ENCODE measurements around the gene MEX3C. TPM values are rescaled to one million over a fixed set of nuclear protein-coding genes. Genes with fewer than 3 reads are reported as not detected.
A peak's percentile ranks its signal among the peaks of the same experiment; 100 is the strongest.

The MEX3C gene
- total and polyA plus RNA-seq, 3 experiments from 2014 or later = 11.1 to 69.8 (median 68.6) TPM

GRCh38 chr18:51226587-51227350 lies 29.3 kb upstream of the MEX3C start:
- Histone ChIP-seq H3K36me3 (ENCODE audit: insufficient read depth, low read length) (no peaks in the 10 kb centered on the region), H3K4me3 (ENCODE audit: low read length) (no peak overlapping the region), H3K4me1 (ENCODE audit: insufficient read depth, low read length) (no peaks in the 10 kb centered on the region), H3K9me3 (ENCODE audit: low read length) (no peaks in the 10 kb centered on the region), H3K27ac (ENCODE audit: low read depth, low read length) (no peak overlapping the region), H3K27me3 (ENCODE audit: insufficient read depth, low read length, poor library complexity, severe bottlenecking) (no peaks in the 10 kb centered on the region)
- H3K27ac Mint-ChIP-seq = no peak overlapping the region
- POLR2A ChIA-PET = no interaction called here
- no peak for DNase-seq
- H3K27me3 Mint-ChIP-seq = no peaks in the 10 kb centered on the region
- no peaks in the 10 kb centered on the region for H3K4me1 Mint-ChIP-seq
- H3K36me3 Mint-ChIP-seq = peaks cover 0 to 4% (median 0%) of the 10 kb centered on the region in 3 donors
- H3K4me3 Mint-ChIP-seq = no peak overlapping the region
- no peaks in the 10 kb centered on the region for H3K9me3 Mint-ChIP-seq
- CTCF ChIA-PET = no interaction called here

GRCh38 chr18:51226068-51226467 lies 28.6 kb upstream of the MEX3C start:
- Mint-ChIP-seq H3K4me3 (no peak overlapping the region), H3K27ac (no peak overlapping the region), H3K9me3 (peaks cover 0 to 2% (median 0%) of the 10 kb centered on the region in 5 donors), H3K4me1 (no peaks in the 10 kb centered on the region), H3K27me3 (peaks cover 0 to 3% of the 10 kb centered on the region in 2 donors), H3K36me3 (peaks cover 0 to 8% (median 0%) of the 10 kb centered on the region in 3 donors)
- no peaks in the 10 kb centered on the region for H3K4me1 ChIP-seq (ENCODE audit: insufficient read depth, low read length)
- DNase-seq = no peak
- ChIA-PET POLR2A (no interaction called here), CTCF (no interaction called here)
- H3K4me3 ChIP-seq (ENCODE audit: low read length) = no peak overlapping the region
- no peaks in the 10 kb centered on the region for H3K27me3 ChIP-seq (ENCODE audit: insufficient read depth, low read length, poor library complexity, severe bottlenecking)
- H3K27ac ChIP-seq (ENCODE audit: low read depth, low read length) = no peak overlapping the region
- H3K36me3 ChIP-seq (ENCODE audit: insufficient read depth, low read length) = no peaks in the 10 kb centered on the region
- no peaks in the 10 kb centered on the region for H3K9me3 ChIP-seq (ENCODE audit: low read length)

GRCh38 chr18:51212606-51213005 lies 15.1 kb upstream of the MEX3C start:
- no peak for DNase-seq
- no peak overlapping the region for H3K27ac ChIP-seq (ENCODE audit: low read depth, low read length)
- H3K4me3 Mint-ChIP-seq = no peak overlapping the region
- peaks cover 0 to 1% (median 0%) of the 10 kb centered on the region in 3 donors for H3K36me3 Mint-ChIP-seq
- H3K9me3 ChIP-seq (ENCODE audit: low read length) = no peaks in the 10 kb centered on the region
- H3K27ac Mint-ChIP-seq = peak overlapping the region in 3 of 8 donors; percentile 18 to 55 (median 26)
- peaks cover 11% of the 10 kb centered on the region for H3K4me1 ChIP-seq (ENCODE audit: insufficient read depth, low read length)
- no peaks in the 10 kb centered on the region for H3K36me3 ChIP-seq (ENCODE audit: insufficient read depth, low read length)
- H3K4me3 ChIP-seq (ENCODE audit: low read length) = no peak overlapping the region
- CTCF ChIA-PET = interaction anchor here (0.8 kb wide), 1 partner anchor 9 kb away, joined by 3 read pairs; no protein-coding TSS in a partner anchor
- POLR2A ChIA-PET = no interaction called here
- no peaks in the 10 kb centered on the region for H3K27me3 ChIP-seq (ENCODE audit: insufficient read depth, low read length, poor library complexity, severe bottlenecking)
- no peaks in the 10 kb centered on the region for H3K9me3 Mint-ChIP-seq
- H3K27me3 Mint-ChIP-seq = no peaks in the 10 kb centered on the region
- peaks cover 12 to 13% (median 13%) of the 10 kb centered on the region in 3 donors for H3K4me1 Mint-ChIP-seq

- no peaks in the 10 kb centered on the region for H3K27me3 ChIP-seq (ENCODE audit: insufficient read depth, low read length, poor library complexity, severe bottlenecking)
- Mint-ChIP-seq H3K4me1 (peaks cover 12 to 13% (median 13%) of the 10 kb centered on the region in 3 donors), H3K27me3 (peaks cover 0 to 3% of the 10 kb centered on the region in 2 donors), H3K27ac (peak overlapping the region in 7 of 8 donors; percentile 9 to 76 (median 47)), H3K36me3 (peaks cover 0 to 1% (median 0%) of the 10 kb centered on the region in 3 donors), H3K4me3 (peak overlapping the region in 3 of 7 donors; percentile 4 to 25 (median 20)), H3K9me3 (no peaks in the 10 kb centered on the region)
- no peak overlapping the region for H3K4me3 ChIP-seq (ENCODE audit: low read length)
- H3K9me3 ChIP-seq (ENCODE audit: low read length) = no peaks in the 10 kb centered on the region
- ChIA-PET CTCF (no interaction called here), POLR2A (interaction anchor here (1.0 kb wide), 1 partner anchor 14 kb away, joined by 3 read pairs; the partner anchor contains the start of gene MEX3C)
- no peaks in the 10 kb centered on the region for H3K36me3 ChIP-seq (ENCODE audit: insufficient read depth, low read length)
- peaks cover 11% of the 10 kb centered on the region for H3K4me1 ChIP-seq (ENCODE audit: insufficient read depth, low read length)
- H3K27ac ChIP-seq (ENCODE audit: low read depth, low read length) = no peak overlapping the region
- DNase-seq = peak in 2 of 5 donors; percentile 49 to 69
Observed at GRCh38 chr18:51211552-51211951, 14.1 kb upstream of the MEX3C start.

GRCh38 chr18:51196811-51197660 lies 445 bp downstream of the MEX3C start:
- Histone ChIP-seq H3K9me3 (ENCODE audit: low read length) (no peaks in the 10 kb centered on the region), H3K4me3 (ENCODE audit: low read length) (peak overlapping the region; percentile 74)

GRCh38 chr18:51196118-51196810 lies 1.2 kb downstream of the MEX3C start:
- POLR2A ChIA-PET = interaction anchor here (0.5 to 3.7 kb wide), 6 partner anchors 8 to 318 kb away, joined by 3 to 22 read pairs (median 11); partner anchors contain the start of genes ME2 and SMAD4
- peak overlapping the region; percentile 86 to 99 (median 96) for H3K27ac Mint-ChIP-seq
- H3K27me3 Mint-ChIP-seq = peaks cover 0 to 3% of the 10 kb centered on the region in 2 donors
- DNase-seq = peak in 4 of 5 donors; percentile 19 to 72 (median 40)
- Histone ChIP-seq H3K27ac (ENCODE audit: low read depth, low read length) (peak overlapping the region; percentile 85), H3K4me1 (ENCODE audit: insufficient read depth, low read length) (peaks cover 40% of the 10 kb centered on the region), H3K9me3 (ENCODE audit: low read length) (no peaks in the 10 kb centered on the region), H3K4me3 (ENCODE audit: low read length) (peak overlapping the region; percentile 74), H3K27me3 (ENCODE audit: insufficient read depth, low read length, poor library complexity, severe bottlenecking) (no peaks in the 10 kb centered on the region), H3K36me3 (ENCODE audit: insufficient read depth, low read length) (no peaks in the 10 kb centered on the region)
- peaks cover 42 to 49% (median 45%) of the 10 kb centered on the region in 3 donors for H3K4me1 Mint-ChIP-seq
- H3K36me3 Mint-ChIP-seq = peaks cover 0 to 11% (median 0%) of the 10 kb centered on the region in 3 donors
- CTCF ChIA-PET = interaction anchor here (1.0 to 3.8 kb wide), 7 partner anchors 8 to 166 kb away, joined by 3 to 24 read pairs (median 3); partner anchors contain the start of gene SMAD4
- H3K9me3 Mint-ChIP-seq = no peaks in the 10 kb centered on the region
- H3K4me3 Mint-ChIP-seq = peak overlapping the region; percentile 91 to 100 (median 99)

More at GRCh38 chr18:51196811-51197660, 445 bp downstream of the MEX3C start:
- peak overlapping the region; percentile 94 to 100 (median 99) for H3K4me3 Mint-ChIP-seq
- H3K36me3 ChIP-seq (ENCODE audit: insufficient read depth, low read length) = no peaks in the 10 kb centered on the region
- H3K36me3 Mint-ChIP-seq = peaks cover 0 to 11% (median 0%) of the 10 kb centered on the region in 3 donors
- peaks cover 35 to 42% (median 38%) of the 10 kb centered on the region in 3 donors for H3K4me1 Mint-ChIP-seq
- peaks cover 32% of the 10 kb centered on the region for H3K4me1 ChIP-seq (ENCODE audit: insufficient read depth, low read length)
- peak overlapping the region in 7 of 8 donors; percentile 88 to 99 (median 97) for H3K27ac Mint-ChIP-seq
- CTCF ChIA-PET = interaction anchor here (1.0 to 3.8 kb wide), 8 partner anchors 9 to 167 kb away, joined by 3 to 24 read pairs (median 4); partner anchors contain the start of gene SMAD4
- H3K27me3 ChIP-seq (ENCODE audit: insufficient read depth, low read length, poor library complexity, severe bottlenecking) = no peaks in the 10 kb centered on the region
- peak overlapping the region; percentile 85 for H3K27ac ChIP-seq (ENCODE audit: low read depth, low read length)
- no peaks in the 10 kb centered on the region for H3K9me3 Mint-ChIP-seq
- peak in 3 of 5 donors; percentile 32 to 63 (median 41) for DNase-seq
- POLR2A ChIA-PET = interaction anchor here (0.7 to 3.7 kb wide), 6 partner anchors 9 to 318 kb away, joined by 3 to 22 read pairs (median 11); partner anchors contain the start of genes ME2 and SMAD4
- H3K27me3 Mint-ChIP-seq = peaks cover 0 to 3% of the 10 kb centered on the region in 2 donors

Measured in CD8-positive, alpha-beta memory T cell (primary cell).